GM19324 (cell line): Measurements from ENCODE around the gene CDKN2C.
"Not testable (repeated sequence)": the region's sequence is repeated elsewhere in the genome, so short reads cannot be mapped to it uniquely, and the experiment has no call there.

Experiments
- ATAC-seq: cut with Tn5 transposase; IDR thresholded peaks from one replicate; pipeline ENCODE4 v1.9.1; 2021; ENCODE audit warnings: mild to moderate bottlenecking, moderate library complexity; ENCODE audit not compliant: unreplicated experiment, low FRiP score

CDKN2C gene

GRCh38 chr1:50978144-50978851 lies 8.3 kb downstream of the CDKN2C start:
- peak; percentile 52 for ATAC-seq

- no peak for ATAC-seq
Observed at GRCh38 chr1:50978852-50979781, 9.1 kb downstream of the CDKN2C start.

DNA sequence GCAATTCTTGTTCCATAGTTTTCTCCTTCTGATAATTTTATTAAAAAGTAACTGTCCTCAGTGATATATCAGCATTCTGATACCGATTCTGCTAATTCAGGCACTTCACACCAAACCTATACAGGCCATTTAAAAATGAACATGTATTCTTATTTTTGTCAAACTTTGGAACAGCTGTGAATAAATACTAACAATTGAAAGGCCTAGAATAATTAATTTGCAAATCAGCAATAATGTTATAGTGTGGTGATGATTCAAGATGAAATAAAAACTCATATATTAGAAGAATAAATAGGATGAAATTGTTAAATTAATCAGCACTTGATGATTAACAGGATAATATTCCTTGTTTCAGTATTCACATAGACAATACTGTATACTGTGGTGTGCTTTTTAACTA lies 9.9 kb downstream of the CDKN2C start:
- no peak for ATAC-seq

GRCh38 chr1:50980505-50980904 lies 10.5 kb downstream of the CDKN2C start:
- ATAC-seq: no peak

GRCh38 chr1:50981741-50982140 lies 11.7 kb downstream of the CDKN2C start:
- no peak for ATAC-seq

- ATAC-seq: no peak
Observed at GRCh38 chr1:50982611-50983010, 12.6 kb downstream of the CDKN2C start.

DNA sequence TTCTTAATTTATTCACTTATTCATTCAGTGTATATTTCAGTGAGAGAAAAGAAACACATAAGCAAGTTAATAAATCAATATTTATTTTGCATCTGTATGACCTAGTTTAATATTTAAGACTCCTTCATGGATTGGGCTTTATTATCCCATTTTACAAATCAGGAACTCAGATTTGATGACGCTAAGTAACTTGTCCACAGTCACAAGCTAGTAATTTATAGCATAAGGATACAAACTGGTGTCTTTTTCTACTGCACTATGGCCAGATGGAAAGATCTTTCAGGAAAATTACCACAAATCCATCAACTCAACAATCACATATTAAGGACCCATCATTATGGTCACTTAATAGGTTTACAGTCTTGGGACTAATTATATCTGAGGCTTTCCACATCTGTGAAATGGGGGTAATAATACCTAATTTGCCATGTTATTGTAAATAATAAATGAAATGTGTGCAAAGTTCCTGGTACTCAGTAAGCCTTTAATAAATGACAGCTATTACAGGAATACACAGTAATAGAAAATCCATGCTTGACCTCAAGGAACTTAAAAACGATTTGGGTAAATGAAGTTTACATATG lies 13.3 kb downstream of the CDKN2C start:
- ATAC-seq: no peak

- no peak for ATAC-seq
Observed at GRCh38 chr1:50985094-50985493, 15.0 kb downstream of the CDKN2C start.

DNA sequence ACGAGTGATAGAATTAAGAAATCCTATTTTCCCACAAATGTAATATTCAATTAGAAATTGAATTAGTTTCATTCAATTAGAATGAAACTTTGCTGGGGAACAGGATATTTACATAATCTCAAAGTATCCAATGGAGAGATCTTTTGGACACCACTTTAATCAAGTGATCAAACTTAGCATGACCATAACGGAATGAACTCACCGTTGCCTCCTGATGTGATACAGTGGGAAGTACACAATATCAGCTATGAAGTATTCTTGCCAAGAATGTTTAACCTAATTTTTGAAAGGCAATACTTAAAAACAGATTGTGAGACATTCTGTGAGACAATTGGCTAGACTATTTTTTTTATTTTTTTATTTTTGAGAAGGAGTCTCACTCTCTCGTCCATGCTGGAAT lies 16.6 kb downstream of the CDKN2C start:
- ATAC-seq: no peak

DNA sequence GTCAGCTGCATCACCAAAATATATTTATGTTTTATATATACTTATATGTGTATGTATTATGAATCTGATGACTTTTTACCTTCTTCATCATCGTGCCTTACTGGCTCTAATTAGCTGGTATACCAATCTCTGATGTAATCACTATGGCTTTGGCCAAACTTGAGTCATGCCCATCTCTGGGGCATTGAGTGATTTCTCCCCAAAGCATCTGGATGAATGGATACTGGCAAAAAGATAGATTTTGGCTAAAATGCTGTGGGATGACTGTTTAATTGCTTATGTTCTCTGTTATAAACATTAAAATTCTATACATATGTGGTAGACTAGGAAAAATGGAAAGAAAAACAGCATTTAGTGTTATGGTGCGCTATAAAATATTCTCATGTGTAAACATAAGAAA lies 19.6 kb downstream of the CDKN2C start:
- no peak for ATAC-seq

- no peak for ATAC-seq
Observed at GRCh38 chr1:50992532-50993318, 22.7 kb downstream of the CDKN2C start.

DNA sequence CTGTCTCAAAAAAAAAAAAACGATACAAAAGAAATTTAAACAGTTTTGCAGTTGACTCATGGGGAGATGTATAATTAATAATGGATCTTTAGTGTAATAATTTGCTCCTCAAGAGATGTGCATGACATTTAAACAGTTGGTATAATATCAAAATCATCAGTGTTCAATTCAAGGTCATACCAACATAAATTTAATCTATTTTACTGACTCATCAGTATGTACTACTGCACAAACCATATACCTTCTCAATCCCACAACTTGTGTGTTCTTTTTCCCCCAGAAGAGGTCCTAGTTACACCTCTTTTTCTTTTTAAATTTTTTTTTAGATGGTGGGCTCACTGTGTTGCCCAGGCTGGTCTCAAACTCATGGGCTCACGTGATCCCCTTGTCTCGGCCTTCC lies 23.6 kb downstream of the CDKN2C start:
- no peak for ATAC-seq

GRCh38 chr1:50994997-50995396 lies 25.0 kb downstream of the CDKN2C start:
- ATAC-seq: no peak

- no peak for ATAC-seq
Observed at GRCh38 chr1:50995651-50996050, 25.6 kb downstream of the CDKN2C start.

DNA sequence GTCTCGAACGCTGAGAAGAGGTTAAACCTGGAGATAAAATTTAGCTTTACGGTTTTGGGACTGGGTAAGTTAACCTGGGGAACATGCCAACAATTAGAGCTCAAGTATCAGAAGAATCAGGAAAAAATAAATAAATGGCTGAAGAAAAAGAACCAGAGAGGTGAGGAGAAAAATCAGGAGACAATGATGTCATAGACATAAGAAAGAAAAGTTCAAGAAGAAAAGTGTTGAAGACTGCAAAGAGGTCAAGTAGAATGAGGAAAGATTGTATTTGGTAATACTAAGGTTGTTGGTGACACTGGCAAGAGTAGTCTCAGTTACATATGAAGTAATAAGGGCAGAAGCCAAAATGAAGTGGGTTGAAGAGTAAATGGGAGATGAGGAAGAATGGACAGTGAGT lies 26.0 kb downstream of the CDKN2C start:
- ATAC-seq: no peak

- ATAC-seq: not testable (repeated sequence)
Observed at GRCh38 chr1:50999375-50999774, 29.3 kb downstream of the CDKN2C start.

GRCh38 chr1:51000160-51000559 lies 30.1 kb downstream of the CDKN2C start:
- peak; percentile 85 for ATAC-seq

DNA sequence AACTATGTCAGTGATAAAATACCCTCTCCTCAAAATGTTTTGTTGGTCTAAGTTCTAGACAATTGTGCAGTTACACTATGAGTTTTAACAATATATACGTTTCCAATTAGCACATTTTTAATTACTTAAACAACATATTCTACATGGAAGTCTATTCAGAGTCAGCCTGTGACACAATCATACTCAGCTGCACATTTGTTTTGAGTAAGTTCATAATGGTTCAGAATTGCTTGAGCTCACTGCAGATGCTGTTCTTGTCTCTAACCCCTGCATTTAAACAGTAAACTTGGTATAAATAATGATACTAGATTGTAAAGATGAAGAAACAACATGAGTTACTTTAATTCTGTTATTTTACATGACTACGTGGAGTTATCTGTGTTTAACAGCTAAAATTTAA lies 30.6 kb downstream of the CDKN2C start:
- ATAC-seq: peak; percentile 34

DNA sequence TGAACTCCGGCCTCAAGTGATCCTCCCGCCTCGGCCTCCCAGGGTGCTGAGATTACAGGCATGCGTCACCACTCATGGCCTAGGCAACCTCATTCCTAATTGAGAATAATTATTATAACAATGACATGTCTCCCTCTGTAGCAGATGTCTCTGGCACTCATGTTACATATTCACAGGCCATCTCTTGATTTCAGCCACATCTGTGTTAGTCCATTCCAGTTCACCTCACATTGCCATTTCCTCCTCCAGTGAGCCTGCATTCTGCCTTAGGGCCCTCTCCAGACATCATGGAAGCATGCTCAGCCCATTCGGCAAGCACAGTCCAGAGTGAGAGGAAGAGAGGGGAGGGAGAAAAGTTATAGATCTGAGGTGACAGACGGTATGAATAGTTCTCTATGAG lies 32.5 kb downstream of the CDKN2C start:
- no peak for ATAC-seq

GRCh38 chr1:51005549-51005948 lies 35.5 kb downstream of the CDKN2C start:
- not testable (repeated sequence) for ATAC-seq

DNA sequence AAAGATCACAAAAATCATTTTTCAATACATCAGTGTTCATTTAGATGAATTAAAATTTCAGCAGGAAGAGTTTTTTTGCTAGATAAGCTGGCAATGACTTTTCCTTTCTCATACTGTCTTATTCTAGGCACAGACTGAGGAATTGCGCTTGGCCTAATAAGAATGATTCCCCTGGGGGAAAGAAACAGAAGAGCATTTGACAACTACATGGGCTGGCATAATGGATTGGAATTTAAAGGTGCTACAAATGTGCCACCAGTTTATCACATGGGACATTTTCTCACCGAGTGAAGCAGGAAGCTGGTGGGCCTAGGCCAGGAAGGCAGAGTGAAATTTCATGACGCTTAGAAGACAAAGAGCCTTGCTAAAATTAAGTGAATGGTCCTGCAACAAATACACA lies 39.3 kb downstream of the CDKN2C start:
- no peak for ATAC-seq
